Measurements from ENCODE around the gene C17orf100.
"Not testable (repeated sequence)": the region's sequence is repeated elsewhere in the genome, so short reads cannot be mapped to it uniquely, and the experiment has no call there.

The C17orf100 gene

DNA sequence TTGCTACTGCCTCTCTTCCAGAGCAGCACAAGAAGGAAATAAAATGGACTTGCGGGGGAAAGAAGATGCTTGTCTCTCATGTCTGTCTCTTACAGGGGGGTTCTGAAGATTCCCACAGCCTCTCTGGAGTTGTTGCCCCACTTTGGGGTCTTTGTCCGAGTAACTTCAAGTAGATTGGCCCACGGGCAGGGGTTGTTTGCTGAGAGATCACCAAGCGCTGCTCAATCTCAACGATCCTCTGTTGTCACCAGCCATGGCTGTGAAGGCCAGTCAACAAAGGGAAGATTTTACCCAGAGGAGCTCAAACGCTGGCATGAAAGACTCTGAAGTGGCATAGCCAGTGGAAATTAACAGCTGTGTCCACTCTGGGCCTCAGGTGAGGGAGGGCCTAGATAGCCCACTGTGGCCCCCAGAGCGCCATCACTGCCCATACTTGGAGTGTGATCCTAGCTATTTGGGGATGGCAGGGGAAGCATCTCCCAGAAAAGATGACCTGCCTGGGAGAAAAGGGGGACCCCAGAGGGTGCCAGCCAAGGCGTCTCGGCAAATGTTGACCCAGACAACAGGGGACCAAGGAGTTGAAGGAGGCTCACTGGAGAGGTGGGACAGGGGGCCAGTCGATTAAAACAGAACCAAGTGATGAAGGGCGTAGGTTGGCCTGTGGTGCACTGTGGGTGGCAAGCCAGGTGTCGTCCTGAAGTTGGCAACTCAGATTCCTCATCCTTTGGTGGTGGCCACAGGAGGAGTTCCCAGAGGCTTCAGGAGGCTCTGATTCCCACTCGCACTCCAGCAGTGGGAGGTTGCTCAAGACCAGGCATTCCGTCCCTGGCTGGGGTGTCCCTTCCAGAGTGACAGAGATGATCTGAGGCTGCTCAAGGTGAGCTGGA, 33.6 kb downstream of the C17orf100 start:
- H3K27ac ChIP-seq (ENCODE audit: low read depth, low read length), result no peak overlapping the region
- H3K9ac ChIP-seq (ENCODE audit: low read length in 5 of 5), result no peak overlapping the region
- no peaks in the 10 kb centered on the region for H3K9me3 ChIP-seq (ENCODE audit: control insufficient read depth in 5 of 5, low read length in 5 of 5)
- H3K4me3 ChIP-seq (ENCODE audit: low read depth in 1 of 5, low read length in 5 of 5), result no peak overlapping the region
- H3K27me3 ChIP-seq (ENCODE audit: control insufficient read depth in 5 of 5, insufficient read depth in 4 of 5, low read length in 5 of 5), result peaks cover 0 to 10% (median 4%) of the 10 kb centered on the region in 5 donors
- no peaks in the 10 kb centered on the region for H3K36me3 ChIP-seq (ENCODE audit: control insufficient read depth in 5 of 5, insufficient read depth in 5 of 5, low read length in 5 of 5)
- H3K4me1 ChIP-seq (ENCODE audit: control insufficient read depth in 5 of 5, insufficient read depth in 5 of 5, low read length in 5 of 5), result no peaks in the 10 kb centered on the region

DNA sequence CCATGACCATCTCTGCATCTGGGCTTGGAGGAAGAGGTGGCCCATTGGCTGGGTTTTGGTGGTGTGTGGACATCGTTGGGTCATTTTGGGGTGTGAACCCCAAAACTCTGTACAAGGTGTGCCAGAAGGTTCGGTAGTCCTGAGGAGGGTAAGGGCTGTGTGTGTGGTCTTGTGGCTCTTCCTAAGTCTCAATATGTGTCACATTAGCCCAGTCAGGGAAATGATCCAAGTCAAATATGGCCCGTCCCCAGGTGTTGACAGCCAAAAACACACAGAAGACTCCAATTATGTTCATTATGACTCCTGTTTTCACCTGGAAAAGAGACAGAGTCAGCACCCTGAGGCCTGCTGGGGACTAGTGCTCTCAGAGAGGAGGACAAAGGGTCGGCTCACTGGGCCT, 34.5 kb downstream of the C17orf100 start:
- H3K4me1 ChIP-seq (ENCODE audit: control insufficient read depth in 5 of 5, insufficient read depth in 5 of 5, low read length in 5 of 5), result no peaks in the 10 kb centered on the region
- no peak overlapping the region for H3K9ac ChIP-seq (ENCODE audit: low read length in 5 of 5)
- H3K27me3 ChIP-seq (ENCODE audit: control insufficient read depth in 5 of 5, insufficient read depth in 4 of 5, low read length in 5 of 5), result peaks cover 0 to 10% (median 8%) of the 10 kb centered on the region in 5 donors
- H3K9me3 ChIP-seq (ENCODE audit: control insufficient read depth in 5 of 5, low read length in 5 of 5), result no peaks in the 10 kb centered on the region
- H3K36me3 ChIP-seq (ENCODE audit: control insufficient read depth in 5 of 5, insufficient read depth in 5 of 5, low read length in 5 of 5), result no peaks in the 10 kb centered on the region
- H3K4me3 ChIP-seq (ENCODE audit: low read depth in 1 of 5, low read length in 5 of 5), result no peak overlapping the region
- no peak overlapping the region for H3K27ac ChIP-seq (ENCODE audit: low read depth, low read length)

DNA sequence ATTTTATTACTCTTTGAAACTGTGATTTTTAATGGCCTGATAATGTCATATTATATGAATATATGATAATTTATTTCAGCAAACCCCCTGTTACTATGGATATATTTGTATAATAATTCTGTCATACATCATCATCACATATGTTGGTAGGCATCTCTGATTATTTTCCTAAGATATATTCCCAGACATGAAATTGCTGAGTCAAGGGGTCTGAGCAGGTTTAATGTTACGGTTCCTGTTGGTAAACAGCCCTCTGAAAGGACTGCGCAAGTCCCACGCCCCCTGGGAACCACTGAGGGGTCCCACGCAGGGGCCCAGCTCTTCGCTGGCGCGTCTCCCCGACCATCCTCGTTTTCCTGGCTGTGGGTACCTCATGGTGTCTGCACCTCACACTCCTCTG, 37.4 kb downstream of the C17orf100 start:
- Histone ChIP-seq H3K9ac (ENCODE audit: low read length in 5 of 5) (no peak overlapping the region), H3K4me3 (ENCODE audit: low read depth in 1 of 5, low read length in 5 of 5) (no peak overlapping the region), H3K4me1 (ENCODE audit: control insufficient read depth in 5 of 5, insufficient read depth in 5 of 5, low read length in 5 of 5) (no peaks in the 10 kb centered on the region), H3K27ac (ENCODE audit: low read depth, low read length) (no peak overlapping the region), H3K27me3 (ENCODE audit: control insufficient read depth in 5 of 5, insufficient read depth in 4 of 5, low read length in 5 of 5) (peaks cover 0 to 13% (median 6%) of the 10 kb centered on the region in 5 donors), H3K9me3 (ENCODE audit: control insufficient read depth in 5 of 5, low read length in 5 of 5) (no peaks in the 10 kb centered on the region), H3K36me3 (ENCODE audit: control insufficient read depth in 5 of 5, insufficient read depth in 5 of 5, low read length in 5 of 5) (no peaks in the 10 kb centered on the region)

DNA sequence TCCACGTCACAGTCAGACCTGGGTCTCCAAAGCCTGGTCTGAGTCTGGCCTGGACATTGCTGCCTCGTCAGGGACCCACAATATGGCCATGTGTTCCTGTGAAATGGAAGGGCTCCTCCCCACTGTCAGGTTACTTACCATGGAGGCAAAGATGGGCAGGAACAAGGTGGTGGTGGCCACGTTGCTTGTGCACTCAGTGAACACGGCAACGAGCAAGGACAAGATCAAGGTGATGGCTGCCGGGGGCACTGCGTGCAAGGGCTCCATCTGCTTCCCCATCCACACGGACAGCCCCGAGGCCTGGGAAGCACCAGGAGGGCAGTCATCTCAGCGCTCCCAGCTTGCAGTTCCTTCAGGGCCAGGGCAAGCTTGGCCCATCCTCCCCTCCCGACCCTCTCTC, 39.1 kb downstream of the C17orf100 start:
- peaks cover 0 to 5% (median 2%) of the 10 kb centered on the region in 5 donors for H3K27me3 ChIP-seq (ENCODE audit: control insufficient read depth in 5 of 5, insufficient read depth in 4 of 5, low read length in 5 of 5)
- no peaks in the 10 kb centered on the region for H3K36me3 ChIP-seq (ENCODE audit: control insufficient read depth in 5 of 5, insufficient read depth in 5 of 5, low read length in 5 of 5)
- H3K4me3 ChIP-seq (ENCODE audit: low read depth in 1 of 5, low read length in 5 of 5), result no peak overlapping the region
- H3K9me3 ChIP-seq (ENCODE audit: control insufficient read depth in 5 of 5, low read length in 5 of 5), result no peaks in the 10 kb centered on the region
- H3K9ac ChIP-seq (ENCODE audit: low read length in 5 of 5), result no peak overlapping the region
- H3K27ac ChIP-seq (ENCODE audit: low read depth, low read length), result no peak overlapping the region
- no peaks in the 10 kb centered on the region for H3K4me1 ChIP-seq (ENCODE audit: control insufficient read depth in 5 of 5, insufficient read depth in 5 of 5, low read length in 5 of 5)

DNA sequence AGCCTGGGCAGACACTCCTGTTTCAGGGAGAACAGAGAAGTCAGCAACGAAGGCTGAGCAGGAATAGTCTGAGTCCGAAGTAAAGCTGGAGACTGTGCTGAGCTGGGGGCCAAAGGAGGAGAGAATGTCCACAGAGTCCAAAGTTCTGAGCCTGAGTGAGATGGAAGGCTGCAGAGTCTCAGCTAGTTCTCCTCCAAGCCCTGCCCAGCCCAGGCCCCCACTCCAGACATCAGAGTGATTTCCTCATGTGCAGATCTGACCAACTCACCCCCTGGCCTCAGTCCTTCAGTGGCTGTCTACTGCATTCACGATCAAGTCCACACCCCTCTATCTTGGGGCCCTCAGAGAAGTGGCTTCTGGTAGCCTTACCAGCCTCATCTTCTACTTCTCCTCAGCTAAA, 40.0 kb downstream of the C17orf100 start:
- Histone ChIP-seq H3K9me3 (ENCODE audit: control insufficient read depth in 5 of 5, low read length in 5 of 5) (no peaks in the 10 kb centered on the region), H3K36me3 (ENCODE audit: control insufficient read depth in 5 of 5, insufficient read depth in 5 of 5, low read length in 5 of 5) (no peaks in the 10 kb centered on the region), H3K4me1 (ENCODE audit: control insufficient read depth in 5 of 5, insufficient read depth in 5 of 5, low read length in 5 of 5) (no peaks in the 10 kb centered on the region), H3K27ac (ENCODE audit: low read depth, low read length) (no peak overlapping the region), H3K4me3 (ENCODE audit: low read depth in 1 of 5, low read length in 5 of 5) (no peak overlapping the region), H3K9ac (ENCODE audit: low read length in 5 of 5) (no peak overlapping the region), H3K27me3 (ENCODE audit: control insufficient read depth in 5 of 5, insufficient read depth in 4 of 5, low read length in 5 of 5) (peaks cover 0 to 9% (median under 1%) of the 10 kb centered on the region in 5 donors)

DNA sequence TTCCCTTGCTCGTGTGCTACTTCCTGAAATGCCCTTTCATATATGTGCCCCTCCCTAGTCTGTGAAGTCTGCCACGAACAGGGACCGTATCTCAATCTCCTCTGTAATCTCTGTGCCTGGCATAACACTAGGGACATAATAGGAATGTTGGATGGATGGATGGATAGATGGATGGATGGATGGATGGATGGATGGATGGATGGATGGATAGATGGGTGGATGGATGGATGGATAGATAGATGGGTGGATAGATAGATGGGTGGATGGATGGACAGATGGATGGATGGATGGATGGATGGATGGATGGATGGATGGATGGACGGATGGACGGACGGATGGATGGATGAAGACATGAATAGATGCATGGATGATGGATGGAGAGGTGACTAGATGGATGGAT, 40.4 kb downstream of the C17orf100 start:
- H3K27ac ChIP-seq (ENCODE audit: low read depth, low read length); H3K27me3 ChIP-seq (ENCODE audit: control insufficient read depth in 5 of 5, insufficient read depth in 4 of 5, low read length in 5 of 5); H3K9me3 ChIP-seq (ENCODE audit: control insufficient read depth in 5 of 5, low read length in 5 of 5); H3K9ac ChIP-seq (ENCODE audit: low read length in 5 of 5); H3K36me3 ChIP-seq (ENCODE audit: control insufficient read depth in 5 of 5, insufficient read depth in 5 of 5, low read length in 5 of 5); H3K4me1 ChIP-seq (ENCODE audit: control insufficient read depth in 5 of 5, insufficient read depth in 5 of 5, low read length in 5 of 5); H3K4me3 ChIP-seq (ENCODE audit: low read depth in 1 of 5, low read length in 5 of 5): not testable (repeated sequence)

DNA sequence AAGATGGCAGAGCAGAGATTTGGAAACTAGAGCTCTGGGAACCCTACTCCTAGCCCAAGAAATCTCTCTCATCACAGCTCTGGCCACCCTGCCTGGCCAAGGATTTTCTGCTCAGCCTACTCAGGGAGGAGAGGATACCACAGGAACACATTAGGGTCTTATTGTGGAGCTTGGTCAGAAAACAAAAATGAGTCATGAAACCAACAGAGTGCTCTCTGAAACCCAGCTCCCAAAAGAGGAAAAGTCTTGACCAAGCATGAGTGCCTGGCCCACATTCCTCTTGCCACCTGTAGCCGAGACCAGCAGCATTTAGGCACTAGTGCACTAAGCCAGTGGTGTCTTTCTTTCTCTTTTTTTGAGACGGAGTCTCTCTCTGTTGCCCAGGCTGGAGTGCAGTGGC, 43.5 kb downstream of the C17orf100 start:
- Histone ChIP-seq H3K27me3 (ENCODE audit: control insufficient read depth in 5 of 5, insufficient read depth in 4 of 5, low read length in 5 of 5) (peaks cover 0 to 9% (median 3%) of the 10 kb centered on the region in 5 donors), H3K9ac (ENCODE audit: low read length in 5 of 5) (no peak overlapping the region), H3K27ac (ENCODE audit: low read depth, low read length) (no peak overlapping the region), H3K9me3 (ENCODE audit: control insufficient read depth in 5 of 5, low read length in 5 of 5) (no peaks in the 10 kb centered on the region), H3K4me3 (ENCODE audit: low read depth in 1 of 5, low read length in 5 of 5) (no peak overlapping the region), H3K36me3 (ENCODE audit: control insufficient read depth in 5 of 5, insufficient read depth in 5 of 5, low read length in 5 of 5) (no peaks in the 10 kb centered on the region), H3K4me1 (ENCODE audit: control insufficient read depth in 5 of 5, insufficient read depth in 5 of 5, low read length in 5 of 5) (no peaks in the 10 kb centered on the region)

DNA sequence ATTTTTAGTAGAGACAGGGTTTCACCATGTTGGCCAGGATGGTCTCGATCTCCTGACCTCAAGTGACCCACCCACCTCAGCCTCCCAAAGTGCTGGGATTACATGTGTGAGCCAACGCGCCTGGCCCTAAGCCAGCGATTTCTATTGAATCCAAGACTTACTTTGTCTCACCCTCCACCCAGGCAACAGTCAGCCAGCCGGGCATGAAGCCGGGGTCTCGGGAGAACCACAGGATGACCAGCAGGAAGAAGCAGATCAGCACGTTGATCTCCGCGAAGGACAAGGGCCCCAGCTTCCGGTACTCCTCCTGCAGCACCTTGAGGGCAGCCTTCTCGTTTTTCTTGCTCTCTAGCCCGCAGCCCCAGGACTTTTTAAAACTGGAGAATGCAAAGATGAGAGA, 44.0 kb downstream of the C17orf100 start:
- no peaks in the 10 kb centered on the region for H3K9me3 ChIP-seq (ENCODE audit: control insufficient read depth in 5 of 5, low read length in 5 of 5)
- H3K27me3 ChIP-seq (ENCODE audit: control insufficient read depth in 5 of 5, insufficient read depth in 4 of 5, low read length in 5 of 5), result peaks cover 0 to 9% (median 3%) of the 10 kb centered on the region in 5 donors
- no peak overlapping the region for H3K4me3 ChIP-seq (ENCODE audit: low read depth in 1 of 5, low read length in 5 of 5)
- H3K36me3 ChIP-seq (ENCODE audit: control insufficient read depth in 5 of 5, insufficient read depth in 5 of 5, low read length in 5 of 5), result no peaks in the 10 kb centered on the region
- H3K4me1 ChIP-seq (ENCODE audit: control insufficient read depth in 5 of 5, insufficient read depth in 5 of 5, low read length in 5 of 5), result no peaks in the 10 kb centered on the region
- H3K9ac ChIP-seq (ENCODE audit: low read length in 5 of 5), result no peak overlapping the region
- no peak overlapping the region for H3K27ac ChIP-seq (ENCODE audit: low read depth, low read length)

DNA sequence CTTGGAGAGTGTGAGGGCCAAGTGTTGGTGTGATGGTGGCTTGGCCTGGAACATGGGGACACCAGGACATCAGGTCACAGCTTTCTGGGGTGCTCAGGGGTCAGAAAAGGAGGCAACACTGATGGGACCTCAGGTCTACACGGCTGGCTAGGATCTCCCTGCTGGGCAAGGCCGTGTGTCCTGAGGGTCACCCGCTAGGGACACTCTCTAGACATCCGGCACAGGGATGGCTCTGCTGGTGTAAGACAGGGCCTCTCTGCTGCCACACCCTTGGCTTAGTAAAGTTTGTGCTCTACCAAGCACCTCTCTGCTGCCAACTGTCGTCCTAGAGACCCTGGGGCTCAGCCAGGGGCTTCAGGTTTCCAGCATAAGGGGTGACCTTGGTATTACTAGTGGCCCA, 45.3 kb downstream of the C17orf100 start:
- Histone ChIP-seq H3K4me3 (ENCODE audit: low read depth in 1 of 5, low read length in 5 of 5) (no peak overlapping the region), H3K9ac (ENCODE audit: low read length in 5 of 5) (no peak overlapping the region), H3K4me1 (ENCODE audit: control insufficient read depth in 5 of 5, insufficient read depth in 5 of 5, low read length in 5 of 5) (no peaks in the 10 kb centered on the region), H3K36me3 (ENCODE audit: control insufficient read depth in 5 of 5, insufficient read depth in 5 of 5, low read length in 5 of 5) (no peaks in the 10 kb centered on the region), H3K27ac (ENCODE audit: low read depth, low read length) (no peak overlapping the region), H3K27me3 (ENCODE audit: control insufficient read depth in 5 of 5, insufficient read depth in 4 of 5, low read length in 5 of 5) (peaks cover 0 to 5% (median 0%) of the 10 kb centered on the region in 5 donors), H3K9me3 (ENCODE audit: control insufficient read depth in 5 of 5, low read length in 5 of 5) (no peaks in the 10 kb centered on the region)

DNA sequence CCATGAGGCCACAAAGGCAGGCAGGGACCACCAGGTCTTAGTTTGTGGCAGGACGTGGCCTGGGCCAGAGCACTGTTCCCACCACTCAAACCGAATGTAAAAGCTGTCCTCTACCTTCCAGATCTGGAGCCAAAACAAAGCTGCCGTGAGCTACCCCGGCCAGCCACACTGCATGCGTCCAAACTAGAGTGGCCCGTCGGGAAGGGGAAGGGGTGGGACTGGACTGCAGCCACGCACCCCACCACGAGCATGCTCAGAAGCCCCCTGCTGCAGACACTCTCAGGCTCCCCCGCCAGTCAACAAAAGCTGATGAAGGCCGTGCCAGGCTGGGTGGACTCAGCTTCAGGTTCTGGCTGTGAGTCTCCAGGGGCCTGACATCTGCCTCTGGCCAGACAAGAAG, 46.4 kb downstream of the C17orf100 start:
- no peak overlapping the region for H3K4me3 ChIP-seq (ENCODE audit: low read depth in 1 of 5, low read length in 5 of 5)
- peaks cover 0 to 7% (median 4%) of the 10 kb centered on the region in 5 donors for H3K27me3 ChIP-seq (ENCODE audit: control insufficient read depth in 5 of 5, insufficient read depth in 4 of 5, low read length in 5 of 5)
- H3K36me3 ChIP-seq (ENCODE audit: control insufficient read depth in 5 of 5, insufficient read depth in 5 of 5, low read length in 5 of 5), result no peaks in the 10 kb centered on the region
- H3K4me1 ChIP-seq (ENCODE audit: control insufficient read depth in 5 of 5, insufficient read depth in 5 of 5, low read length in 5 of 5), result no peaks in the 10 kb centered on the region
- no peaks in the 10 kb centered on the region for H3K9me3 ChIP-seq (ENCODE audit: control insufficient read depth in 5 of 5, low read length in 5 of 5)
- no peak overlapping the region for H3K27ac ChIP-seq (ENCODE audit: low read depth, low read length)
- H3K9ac ChIP-seq (ENCODE audit: low read length in 5 of 5), result no peak overlapping the region
